Tibial nerve (tissue), 4 donors: Measurements from ENCODE around the gene CDX1.
"Not testable (repeated sequence)": the region's sequence is repeated elsewhere in the genome, so short reads cannot be mapped to it uniquely, and the experiment has no call there.

ENCODE experiments used
- EP300 ChIP-seq, 2 donors: sonication (generic); formaldehyde crosslinking; IDR thresholded peaks; one replicate each; pipeline ENCODE4 v1.6.1; 2017; ENCODE audit warnings: antibody characterized with exemption in 2 of 2, mild to moderate bottlenecking in 1 of 2
- POLR2A ChIP-seq, 2 donors: fragments of 450-650 bp; IDR thresholded peaks; one replicate each; pipeline ENCODE4 v1.6.1; 2017; ENCODE audit warnings: antibody characterized with exemption in 2 of 2, mild to moderate bottlenecking in 2 of 2, moderate library complexity in 2 of 2
- TF ChIP-seq, protein P1 (sequence below), 5 experiments: fragments of 200-600 bp in 3 of 5; fragments of 450-650 bp in 2 of 5; sonication (generic) in 3 of 5; IDR thresholded peaks; one replicate each; pipeline ENCODE4 v1.5.1; 2016 to 2019; ENCODE audit warnings: antibody characterized with exemption in 5 of 5, mild to moderate bottlenecking in 3 of 5, moderate library complexity in 2 of 5

DNA sequence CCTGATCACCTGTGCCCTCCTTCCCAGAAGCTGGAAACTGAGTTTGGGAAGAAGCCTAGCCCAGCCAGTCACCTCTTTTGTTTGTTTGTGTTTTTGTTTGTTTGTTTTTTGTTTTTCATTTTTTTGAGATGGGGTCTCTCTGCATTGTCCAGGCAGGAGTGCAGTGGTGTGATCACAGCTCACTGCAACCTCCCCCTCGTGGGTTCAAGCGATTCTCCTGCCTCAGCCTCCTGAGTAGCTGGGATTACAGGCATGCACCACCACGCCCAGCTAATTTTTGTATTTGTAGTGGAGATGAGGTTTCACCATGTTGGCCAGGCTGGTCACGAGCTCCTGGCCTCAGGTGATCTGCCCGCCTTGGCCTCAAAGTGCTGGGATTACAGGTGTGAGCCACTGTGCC, 67.1 kb downstream of the CDX1 start:
- TF ChIP-seq, protein P1, sequence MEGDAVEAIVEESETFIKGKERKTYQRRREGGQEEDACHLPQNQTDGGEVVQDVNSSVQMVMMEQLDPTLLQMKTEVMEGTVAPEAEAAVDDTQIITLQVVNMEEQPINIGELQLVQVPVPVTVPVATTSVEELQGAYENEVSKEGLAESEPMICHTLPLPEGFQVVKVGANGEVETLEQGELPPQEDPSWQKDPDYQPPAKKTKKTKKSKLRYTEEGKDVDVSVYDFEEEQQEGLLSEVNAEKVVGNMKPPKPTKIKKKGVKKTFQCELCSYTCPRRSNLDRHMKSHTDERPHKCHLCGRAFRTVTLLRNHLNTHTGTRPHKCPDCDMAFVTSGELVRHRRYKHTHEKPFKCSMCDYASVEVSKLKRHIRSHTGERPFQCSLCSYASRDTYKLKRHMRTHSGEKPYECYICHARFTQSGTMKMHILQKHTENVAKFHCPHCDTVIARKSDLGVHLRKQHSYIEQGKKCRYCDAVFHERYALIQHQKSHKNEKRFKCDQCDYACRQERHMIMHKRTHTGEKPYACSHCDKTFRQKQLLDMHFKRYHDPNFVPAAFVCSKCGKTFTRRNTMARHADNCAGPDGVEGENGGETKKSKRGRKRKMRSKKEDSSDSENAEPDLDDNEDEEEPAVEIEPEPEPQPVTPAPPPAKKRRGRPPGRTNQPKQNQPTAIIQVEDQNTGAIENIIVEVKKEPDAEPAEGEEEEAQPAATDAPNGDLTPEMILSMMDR (IDR thresholded peaks at IDR 0.05), result not testable (repeated sequence)
- not testable (repeated sequence) for TF ChIP-seq EP300, POLR2A (IDR thresholded peaks at IDR 0.05)
